Neural cell (in vitro differentiated cells): ENCODE measurements around the gene KIF23. TPM values are rescaled to one million over a fixed set of nuclear protein-coding genes. Genes with fewer than 3 reads are reported as not detected.

Experiments
- H2AFZ ChIP-seq: fragments of 200-600, 300-800 bp; sonication (generic), shearing (Covaris generic); 2 replicates; pipeline ENCODE4 v1.6.0; 2014; ENCODE audit warnings: low read depth, mild to moderate bottlenecking, antibody characterized with exemption, low read length, moderate library complexity
- H3F3A ChIP-seq: fragments of 200-600 bp; shearing (Covaris generic); 2 replicates; pipeline ENCODE4 v1.6.1; 2016; ENCODE audit warnings: mild to moderate bottlenecking, moderate library complexity, mixed read lengths, antibody characterized with exemption, low read length; ENCODE audit not compliant: insufficient read depth, poor library complexity, severe bottlenecking
- H3K27ac ChIP-seq: fragments of 200-600, 300-800 bp; sonication (generic), shearing (Covaris generic); 2 replicates; pipeline ENCODE4 v1.5.1; 2014; ENCODE audit warnings: mild to moderate bottlenecking, low read length, moderate library complexity
- H3K27me3 ChIP-seq: fragments of 300-800, 200-600 bp; sonication (generic), shearing (Covaris generic); 2 replicates; pipeline ENCODE4 v1.6.0; 2014; ENCODE audit warnings: mild to moderate bottlenecking, low read depth, low read length, moderate library complexity; ENCODE audit not compliant: insufficient read depth
- H3K36me3 ChIP-seq: fragments of 300-800, 200-600 bp; sonication (generic), shearing (Covaris generic); 2 replicates; pipeline ENCODE4 v1.5.1; 2014; ENCODE audit warnings: mild to moderate bottlenecking, antibody characterized with exemption, low read length, moderate library complexity; ENCODE audit not compliant: insufficient read depth
- H3K4me2 ChIP-seq: fragments of 300-800, 200-600 bp; sonication (generic), shearing (Covaris generic); 2 replicates; pipeline ENCODE4 v1.6.0; 2014; ENCODE audit warnings: mild to moderate bottlenecking, low read length
- H3K4me3 ChIP-seq: fragments of 300-800, 200-600 bp; sonication (generic), shearing (Covaris generic); 2 replicates; pipeline ENCODE4 v1.5.1; 2014; ENCODE audit warnings: mild to moderate bottlenecking, low read length, moderate library complexity
- H3K79me2 ChIP-seq: fragments of 200-600 bp; shearing (Covaris generic); replicated peaks from 2 replicates; pipeline ENCODE4 v1.6.0; 2014; ENCODE audit warnings: mild to moderate bottlenecking, low read length, moderate library complexity; ENCODE audit not compliant: insufficient read depth
- H3K9ac ChIP-seq: fragments of 300-800, 200-600 bp; sonication (generic), shearing (Covaris generic); 2 replicates; pipeline ENCODE4 v1.6.1; 2016; ENCODE audit warnings: mild to moderate bottlenecking, low read length, mixed read lengths
- H3K9me2 ChIP-seq: fragments of 200-600 bp; shearing (Covaris generic); 2 replicates; pipeline ENCODE4 v1.6.1; 2016; ENCODE audit warnings: mild to moderate bottlenecking, low read length, mixed read lengths; ENCODE audit not compliant: insufficient read depth
- H3K9me3 ChIP-seq: fragments of 200-600, 300-800 bp; sonication (generic), shearing (Covaris generic); 2 replicates; pipeline ENCODE4 v1.6.1; 2016; ENCODE audit warnings: mild to moderate bottlenecking, mixed run types, low read length, moderate library complexity, mixed read lengths
- H4K20me1 ChIP-seq: fragments of 200-600 bp; shearing (Covaris generic); 2 replicates; pipeline ENCODE4 v1.6.1; 2016; ENCODE audit warnings: mild to moderate bottlenecking, mixed run types; ENCODE audit not compliant: insufficient read depth
- EP300 ChIP-seq: fragments of 450-650 bp; conservative IDR thresholded peaks from 2 replicates; pipeline ENCODE4 v1.6.1; 2014; ENCODE audit warnings: antibody characterized with exemption, mild to moderate bottlenecking, moderate library complexity; ENCODE audit not compliant: poor library complexity, severe bottlenecking
- EZH2 ChIP-seq: fragments of 200-600, 300-800 bp; shearing (Covaris generic), sonication (generic); IDR thresholded peaks from 2 replicates; pipeline ENCODE4 v1.6.1; 2014; ENCODE audit warnings: antibody characterized with exemption, low read length, borderline replicate concordance, mild to moderate bottlenecking; ENCODE audit not compliant: insufficient read depth, poor library complexity, severe bottlenecking
- MXI1 ChIP-seq: fragments of 450-650 bp; conservative IDR thresholded peaks from 2 replicates; pipeline ENCODE4 v1.6.1; 2014; ENCODE audit warnings: antibody characterized with exemption, mild to moderate bottlenecking; ENCODE audit not compliant: poor library complexity, severe bottlenecking
- POLR2AphosphoS5 ChIP-seq: IDR thresholded peaks from 2 replicates; pipeline ENCODE4 v1.6.1; 2012
- RAD21 ChIP-seq: fragments of 450-650 bp; conservative IDR thresholded peaks from 2 replicates; pipeline ENCODE4 v1.6.1; 2014; ENCODE audit warnings: antibody characterized with exemption, mild to moderate bottlenecking, moderate library complexity
- SMC3 ChIP-seq: fragments of 450-650 bp; conservative IDR thresholded peaks from 2 replicates; pipeline ENCODE4 v1.6.1; 2014; ENCODE audit warnings: antibody characterized with exemption, mild to moderate bottlenecking, moderate library complexity; ENCODE audit not compliant: poor library complexity
- TAF1 ChIP-seq: IDR thresholded peaks from 2 replicates; pipeline ENCODE4 v1.6.1; 2012; ENCODE audit warnings: low read depth
- polyA plus RNA-seq: library from polyadenylated mRNA; depleted of rRNA; stranded (reverse); fragments of >200 nt; gene quantifications from 2 replicates; pipeline ENCODE4 v1.2.3, GENCODE V29; 2014
- TF ChIP-seq, protein P1 (sequence below): IDR thresholded peaks from 2 replicates; pipeline ENCODE4 v1.6.1; 2012; ENCODE audit warnings: borderline replicate concordance
- TF ChIP-seq, protein P2 (sequence below): fragments of 450-650 bp; IDR thresholded peaks from 2 replicates; pipeline ENCODE4 v1.5.1; 2014; ENCODE audit warnings: antibody characterized with exemption, mild to moderate bottlenecking, moderate library complexity; ENCODE audit not compliant: poor library complexity, severe bottlenecking

The KIF23 gene
- polyA plus RNA-seq, 1 donor from 2014 or later = 1.7 TPM

DNA sequence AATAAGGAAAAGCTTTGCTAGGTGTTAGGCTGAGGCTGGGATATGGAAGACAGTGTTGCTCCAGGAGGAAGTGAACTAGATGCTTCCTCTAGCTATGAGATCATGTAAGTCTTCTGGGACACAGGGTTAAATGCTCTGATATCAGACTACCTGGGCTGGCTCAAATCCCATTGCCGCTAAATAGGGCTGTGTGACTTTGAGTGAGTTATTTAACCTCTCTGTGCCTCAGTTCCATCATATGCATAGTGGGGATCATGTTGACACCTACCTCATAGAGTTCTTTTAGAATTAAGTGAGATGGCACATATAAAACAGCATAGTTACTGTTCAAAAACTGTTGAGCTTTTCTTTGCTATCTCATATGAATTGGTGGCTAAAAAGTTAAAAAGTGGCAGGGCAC lies 51.1 kb downstream of the KIF23 start:
- no peak overlapping the region for H3K9ac ChIP-seq
- no peaks in the 10 kb centered on the region for H3K9me2 ChIP-seq

DNA sequence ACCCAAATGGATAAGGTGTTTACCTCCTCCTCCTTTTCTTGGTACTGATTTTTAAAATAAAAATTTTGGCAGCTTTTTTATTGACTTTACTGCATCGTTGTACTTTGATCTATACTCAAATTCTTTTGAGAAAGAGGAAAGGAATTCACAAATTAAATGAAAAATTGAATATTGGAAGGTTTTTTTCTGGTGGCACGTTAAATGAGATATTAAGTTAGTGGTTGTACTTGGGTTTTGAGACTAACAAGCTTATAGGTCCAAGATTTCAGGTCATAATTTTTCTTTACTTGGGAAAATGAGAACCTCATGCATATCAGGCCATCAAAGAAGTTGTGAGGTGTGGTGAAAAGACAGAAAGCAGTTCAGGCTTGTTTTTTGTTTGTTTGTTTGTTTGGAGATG lies 52.6 kb downstream of the KIF23 start:
- Histone ChIP-seq H3K4me2 (no peak overlapping the region), H3F3A (no peaks in the 10 kb centered on the region), H3K9me3 (no peaks in the 10 kb centered on the region), H3K79me2 (no peaks in the 10 kb centered on the region), H3K27ac (no peak overlapping the region), H3K9ac (no peak overlapping the region), H3K36me3 (no peaks in the 10 kb centered on the region), H4K20me1 (no peaks in the 10 kb centered on the region), H3K9me2 (no peaks in the 10 kb centered on the region), H3K27me3 (no peaks in the 10 kb centered on the region), H2AFZ (no peak overlapping the region), H3K4me3 (no peak overlapping the region)
- TF ChIP-seq, protein P1, sequence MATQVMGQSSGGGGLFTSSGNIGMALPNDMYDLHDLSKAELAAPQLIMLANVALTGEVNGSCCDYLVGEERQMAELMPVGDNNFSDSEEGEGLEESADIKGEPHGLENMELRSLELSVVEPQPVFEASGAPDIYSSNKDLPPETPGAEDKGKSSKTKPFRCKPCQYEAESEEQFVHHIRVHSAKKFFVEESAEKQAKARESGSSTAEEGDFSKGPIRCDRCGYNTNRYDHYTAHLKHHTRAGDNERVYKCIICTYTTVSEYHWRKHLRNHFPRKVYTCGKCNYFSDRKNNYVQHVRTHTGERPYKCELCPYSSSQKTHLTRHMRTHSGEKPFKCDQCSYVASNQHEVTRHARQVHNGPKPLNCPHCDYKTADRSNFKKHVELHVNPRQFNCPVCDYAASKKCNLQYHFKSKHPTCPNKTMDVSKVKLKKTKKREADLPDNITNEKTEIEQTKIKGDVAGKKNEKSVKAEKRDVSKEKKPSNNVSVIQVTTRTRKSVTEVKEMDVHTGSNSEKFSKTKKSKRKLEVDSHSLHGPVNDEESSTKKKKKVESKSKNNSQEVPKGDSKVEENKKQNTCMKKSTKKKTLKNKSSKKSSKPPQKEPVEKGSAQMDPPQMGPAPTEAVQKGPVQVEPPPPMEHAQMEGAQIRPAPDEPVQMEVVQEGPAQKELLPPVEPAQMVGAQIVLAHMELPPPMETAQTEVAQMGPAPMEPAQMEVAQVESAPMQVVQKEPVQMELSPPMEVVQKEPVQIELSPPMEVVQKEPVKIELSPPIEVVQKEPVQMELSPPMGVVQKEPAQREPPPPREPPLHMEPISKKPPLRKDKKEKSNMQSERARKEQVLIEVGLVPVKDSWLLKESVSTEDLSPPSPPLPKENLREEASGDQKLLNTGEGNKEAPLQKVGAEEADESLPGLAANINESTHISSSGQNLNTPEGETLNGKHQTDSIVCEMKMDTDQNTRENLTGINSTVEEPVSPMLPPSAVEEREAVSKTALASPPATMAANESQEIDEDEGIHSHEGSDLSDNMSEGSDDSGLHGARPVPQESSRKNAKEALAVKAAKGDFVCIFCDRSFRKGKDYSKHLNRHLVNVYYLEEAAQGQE = no peak
- TF ChIP-seq, protein P2, sequence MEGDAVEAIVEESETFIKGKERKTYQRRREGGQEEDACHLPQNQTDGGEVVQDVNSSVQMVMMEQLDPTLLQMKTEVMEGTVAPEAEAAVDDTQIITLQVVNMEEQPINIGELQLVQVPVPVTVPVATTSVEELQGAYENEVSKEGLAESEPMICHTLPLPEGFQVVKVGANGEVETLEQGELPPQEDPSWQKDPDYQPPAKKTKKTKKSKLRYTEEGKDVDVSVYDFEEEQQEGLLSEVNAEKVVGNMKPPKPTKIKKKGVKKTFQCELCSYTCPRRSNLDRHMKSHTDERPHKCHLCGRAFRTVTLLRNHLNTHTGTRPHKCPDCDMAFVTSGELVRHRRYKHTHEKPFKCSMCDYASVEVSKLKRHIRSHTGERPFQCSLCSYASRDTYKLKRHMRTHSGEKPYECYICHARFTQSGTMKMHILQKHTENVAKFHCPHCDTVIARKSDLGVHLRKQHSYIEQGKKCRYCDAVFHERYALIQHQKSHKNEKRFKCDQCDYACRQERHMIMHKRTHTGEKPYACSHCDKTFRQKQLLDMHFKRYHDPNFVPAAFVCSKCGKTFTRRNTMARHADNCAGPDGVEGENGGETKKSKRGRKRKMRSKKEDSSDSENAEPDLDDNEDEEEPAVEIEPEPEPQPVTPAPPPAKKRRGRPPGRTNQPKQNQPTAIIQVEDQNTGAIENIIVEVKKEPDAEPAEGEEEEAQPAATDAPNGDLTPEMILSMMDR = no peak
- TF ChIP-seq SMC3 (no peak), MXI1 (no peak), EZH2 (no peak), TAF1 (no peak), EP300 (no peak)

More for the DNA sequence above, 51.1 kb downstream of the KIF23 start:
- no peaks in the 10 kb centered on the region for H3K27me3 ChIP-seq
- H4K20me1 ChIP-seq = no peaks in the 10 kb centered on the region
- no peaks in the 10 kb centered on the region for H3F3A ChIP-seq
- no peak overlapping the region for H2AFZ ChIP-seq
- H3K4me3 ChIP-seq = no peak overlapping the region
- no peaks in the 10 kb centered on the region for H3K36me3 ChIP-seq
- H3K9me3 ChIP-seq = no peaks in the 10 kb centered on the region
- TF ChIP-seq EP300 = no peak
- no peak for TF ChIP-seq EZH2
- no peak for TF ChIP-seq TAF1
- TF ChIP-seq, protein P2 = no peak
- TF ChIP-seq MXI1 = no peak
- TF ChIP-seq RAD21 = no peak
- TF ChIP-seq, protein P1 = no peak
- no peak for TF ChIP-seq SMC3
- TF ChIP-seq POLR2AphosphoS5 = no peak
- H3K27ac ChIP-seq = no peak overlapping the region
- no peaks in the 10 kb centered on the region for H3K79me2 ChIP-seq
- H3K4me2 ChIP-seq = no peak overlapping the region
